Panc1 (cell line): ENCODE results near the gene KRTAP5-6. TPM values are rescaled to one million over a fixed set of nuclear protein-coding genes. Genes with fewer than 3 reads are reported as not detected.
A peak's percentile ranks its signal among the peaks of the same experiment; 100 is the strongest.

Experiments used
- ATAC-seq: fragments of 200-7000 bp; cut with Tn5 transposase; 2 replicates; pipeline ENCODE4 v1.9.1; 2020; ENCODE audit warnings: mild to moderate bottlenecking, moderate library complexity
- BruUV-seq: library from RNA; stranded (reverse); fragments of 400-500 nt; replicated peaks from 2 replicates; lab custom pipeline; 2021; lab: Mats Ljungman, UMichigan
- CTCF ChIA-PET: fragments of 300-600 bp; sonication (Branson Sonifier 250); formaldehyde crosslinking; loops from one replicate; lab custom pipeline; 2022; ENCODE audit warnings: antibody characterized with exemption; lab: Charles Lee
- POLR2A ChIA-PET: fragments of 300-600 bp; sonication (Branson Sonifier 250); formaldehyde crosslinking; loops from one replicate; lab custom pipeline; 2022; ENCODE audit warnings: antibody characterized with exemption; lab: Charles Lee
- DNase-seq: peaks from one replicate; pipeline ENCODE4 v3.0.0-alpha.2; 2010; ENCODE audit warnings: low read depth, low spot score
- H3K27ac ChIP-seq: 2 replicates; pipeline ENCODE4 v1.5.1; 2011; ENCODE audit warnings: mild to moderate bottlenecking, low read length, inconsistent platforms
- H3K27me3 ChIP-seq: fragments of 200-500 bp; sonication (Bioruptor generic); 2 replicates; pipeline ENCODE4 v1.6.0; 2014; ENCODE audit warnings: low read length, inconsistent platforms; ENCODE audit not compliant: control insufficient read depth, insufficient read depth
- H3K36me3 ChIP-seq: fragments of 200-500 bp; sonication (Bioruptor generic); 2 replicates; pipeline ENCODE4 v1.5.1; 2014; ENCODE audit warnings: inconsistent platforms, mild to moderate bottlenecking, low read length, moderate library complexity; ENCODE audit not compliant: control insufficient read depth, insufficient read depth
- H3K4me1 ChIP-seq: 2 replicates; pipeline ENCODE4 v1.5.1; 2011; ENCODE audit warnings: inconsistent platforms, mild to moderate bottlenecking, low read length, moderate library complexity; ENCODE audit not compliant: control insufficient read depth, insufficient read depth
- H3K4me3 ChIP-seq, 2 experiments: 2 replicates each; pipeline ENCODE4 v1.5.1; 2011 to 2012; ENCODE audit warnings: low read depth in 2 of 2, low read length in 2 of 2, mild to moderate bottlenecking in 2 of 2, inconsistent platforms in 1 of 2, moderate library complexity in 1 of 2
- H3K9me3 ChIP-seq: fragments of 200-500 bp; sonication (Bioruptor generic); 2 replicates; pipeline ENCODE4 v1.5.1; 2014; ENCODE audit warnings: low read depth, mild to moderate bottlenecking, inconsistent platforms, low read length, moderate library complexity; ENCODE audit not compliant: control insufficient read depth, insufficient read depth
- POLR2AphosphoS5 ChIP-seq: IDR thresholded peaks from 2 replicates; pipeline ENCODE4 v1.6.1; 2012; ENCODE audit warnings: mild to moderate bottlenecking, low read depth, low read length, moderate library complexity
- SIN3A ChIP-seq: IDR thresholded peaks from 2 replicates; pipeline ENCODE4 v1.6.1; 2012; ENCODE audit warnings: low read depth, mild to moderate bottlenecking, low read length, moderate library complexity, borderline replicate concordance; ENCODE audit not compliant: insufficient read depth
- TCF7L2 ChIP-seq: IDR thresholded peaks from 2 replicates; pipeline ENCODE4 v1.6.1; 2011; ENCODE audit warnings: mild to moderate bottlenecking, low read depth, low read length, inconsistent platforms
- in situ Hi-C: cut with HindIII; loops from 2 replicates; pipeline ENCODE4 v1.10.0; 2016; ENCODE audit warnings: low sequenced_read_pairs, low pct_unique_long_range_greater_than_20kb
- intact Hi-C: fragments of 100-400 bp; cut with micrococcal nuclease; formaldehyde crosslinking; loops from one replicate; pipeline ENCODE4 v1.10.0; 2022; ENCODE audit not compliant: unreplicated experiment
- total RNA-seq: library from RNA; stranded (reverse); gene quantifications from one replicate; pipeline ENCODE4 v1.2.1, GENCODE V29; 2021; ENCODE audit not compliant: unreplicated experiment
- TF ChIP-seq, protein P1 (sequence below): fragments of 450-650 bp; IDR thresholded peaks from 2 replicates; pipeline ENCODE4 v1.5.1; 2017; ENCODE audit warnings: mild to moderate bottlenecking
- TF ChIP-seq, protein P2 (sequence below), 2 experiments: IDR thresholded peaks; 2 replicates each; pipeline ENCODE4 v1.6.1; 2011 to 2012; ENCODE audit warnings: low read depth in 2 of 2, control low read depth in 1 of 2, low read length in 1 of 2, mild to moderate bottlenecking in 1 of 2, moderate library complexity in 1 of 2; ENCODE audit not compliant: insufficient read depth in 1 of 2

Gene KRTAP5-6
- total RNA-seq, 1 experiment from 2014 or later: not detected

GRCh38 chr11:1691026-1691877, 5.7 kb upstream of the KRTAP5-6 start:
- ChIA-PET POLR2A (interaction anchor here (0.6 to 1.0 kb wide), 2 partner anchors 459 to 465 kb away, joined by 3 read pairs; no protein-coding TSS in a partner anchor), CTCF (interaction anchor here (0.6 to 4.9 kb wide), 7 partner anchors 38 to 277 kb away, joined by 3 to 168 read pairs (median 5); partner anchors contain the start of gene SYT8)
- H3K27ac ChIP-seq: no peak overlapping the region
- H3K9me3 ChIP-seq: no peaks in the 10 kb centered on the region
- peaks cover 20% of the 10 kb centered on the region for H3K4me1 ChIP-seq
- no peaks in the 10 kb centered on the region for H3K27me3 ChIP-seq
- DNase-seq: no peak
- no peak for TF ChIP-seq POLR2AphosphoS5
- TF ChIP-seq, protein P1, sequence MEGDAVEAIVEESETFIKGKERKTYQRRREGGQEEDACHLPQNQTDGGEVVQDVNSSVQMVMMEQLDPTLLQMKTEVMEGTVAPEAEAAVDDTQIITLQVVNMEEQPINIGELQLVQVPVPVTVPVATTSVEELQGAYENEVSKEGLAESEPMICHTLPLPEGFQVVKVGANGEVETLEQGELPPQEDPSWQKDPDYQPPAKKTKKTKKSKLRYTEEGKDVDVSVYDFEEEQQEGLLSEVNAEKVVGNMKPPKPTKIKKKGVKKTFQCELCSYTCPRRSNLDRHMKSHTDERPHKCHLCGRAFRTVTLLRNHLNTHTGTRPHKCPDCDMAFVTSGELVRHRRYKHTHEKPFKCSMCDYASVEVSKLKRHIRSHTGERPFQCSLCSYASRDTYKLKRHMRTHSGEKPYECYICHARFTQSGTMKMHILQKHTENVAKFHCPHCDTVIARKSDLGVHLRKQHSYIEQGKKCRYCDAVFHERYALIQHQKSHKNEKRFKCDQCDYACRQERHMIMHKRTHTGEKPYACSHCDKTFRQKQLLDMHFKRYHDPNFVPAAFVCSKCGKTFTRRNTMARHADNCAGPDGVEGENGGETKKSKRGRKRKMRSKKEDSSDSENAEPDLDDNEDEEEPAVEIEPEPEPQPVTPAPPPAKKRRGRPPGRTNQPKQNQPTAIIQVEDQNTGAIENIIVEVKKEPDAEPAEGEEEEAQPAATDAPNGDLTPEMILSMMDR: peak; percentile 36; the same call in 1 of the 2 replicates
- no peak overlapping the region for H3K4me3 ChIP-seq
- no peak for ATAC-seq
- no TSS peak for BruUV-seq
- no peaks in the 10 kb centered on the region for H3K36me3 ChIP-seq
- intact Hi-C loops (loop anchor here (5.0 kb wide), 2 partner anchors 39 to 461 kb away; no protein-coding TSS in a partner anchor), in situ Hi-C loops (no loop called here)

GRCh38 chr11:1691878-1692707, 4.9 kb upstream of the KRTAP5-6 start:
- ChIA-PET POLR2A (interaction anchor here (0.6 to 1.0 kb wide), 2 partner anchors 459 to 465 kb away, joined by 3 read pairs; no protein-coding TSS in a partner anchor), CTCF (interaction anchor here (0.7 to 4.9 kb wide), 8 partner anchors 39 to 462 kb away, joined by 3 to 168 read pairs (median 4); partner anchors contain the start of gene SYT8)
- no peak overlapping the region for H3K27ac ChIP-seq
- no peaks in the 10 kb centered on the region for H3K9me3 ChIP-seq
- no peak for ATAC-seq
- H3K36me3 ChIP-seq: no peaks in the 10 kb centered on the region
- no TSS peak for BruUV-seq
- intact Hi-C loops: loop anchor here (2.0 to 5.0 kb wide), 3 partner anchors 40 to 460 kb away; no protein-coding TSS in a partner anchor
- in situ Hi-C loops: no loop called here
- no peak overlapping the region for H3K4me3 ChIP-seq
- TF ChIP-seq SIN3A (no peak), TCF7L2 (no peak), POLR2AphosphoS5 (no peak)
- TF ChIP-seq, protein P2, sequence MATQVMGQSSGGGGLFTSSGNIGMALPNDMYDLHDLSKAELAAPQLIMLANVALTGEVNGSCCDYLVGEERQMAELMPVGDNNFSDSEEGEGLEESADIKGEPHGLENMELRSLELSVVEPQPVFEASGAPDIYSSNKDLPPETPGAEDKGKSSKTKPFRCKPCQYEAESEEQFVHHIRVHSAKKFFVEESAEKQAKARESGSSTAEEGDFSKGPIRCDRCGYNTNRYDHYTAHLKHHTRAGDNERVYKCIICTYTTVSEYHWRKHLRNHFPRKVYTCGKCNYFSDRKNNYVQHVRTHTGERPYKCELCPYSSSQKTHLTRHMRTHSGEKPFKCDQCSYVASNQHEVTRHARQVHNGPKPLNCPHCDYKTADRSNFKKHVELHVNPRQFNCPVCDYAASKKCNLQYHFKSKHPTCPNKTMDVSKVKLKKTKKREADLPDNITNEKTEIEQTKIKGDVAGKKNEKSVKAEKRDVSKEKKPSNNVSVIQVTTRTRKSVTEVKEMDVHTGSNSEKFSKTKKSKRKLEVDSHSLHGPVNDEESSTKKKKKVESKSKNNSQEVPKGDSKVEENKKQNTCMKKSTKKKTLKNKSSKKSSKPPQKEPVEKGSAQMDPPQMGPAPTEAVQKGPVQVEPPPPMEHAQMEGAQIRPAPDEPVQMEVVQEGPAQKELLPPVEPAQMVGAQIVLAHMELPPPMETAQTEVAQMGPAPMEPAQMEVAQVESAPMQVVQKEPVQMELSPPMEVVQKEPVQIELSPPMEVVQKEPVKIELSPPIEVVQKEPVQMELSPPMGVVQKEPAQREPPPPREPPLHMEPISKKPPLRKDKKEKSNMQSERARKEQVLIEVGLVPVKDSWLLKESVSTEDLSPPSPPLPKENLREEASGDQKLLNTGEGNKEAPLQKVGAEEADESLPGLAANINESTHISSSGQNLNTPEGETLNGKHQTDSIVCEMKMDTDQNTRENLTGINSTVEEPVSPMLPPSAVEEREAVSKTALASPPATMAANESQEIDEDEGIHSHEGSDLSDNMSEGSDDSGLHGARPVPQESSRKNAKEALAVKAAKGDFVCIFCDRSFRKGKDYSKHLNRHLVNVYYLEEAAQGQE (IDR thresholded peaks at IDR 0.05; ENCODE audit: insufficient read depth in 1 of 2, low read depth in 2 of 2, low read length in 1 of 2): no peak
- TF ChIP-seq, protein P1: no peak
- no peak for DNase-seq
- no peaks in the 10 kb centered on the region for H3K27me3 ChIP-seq
- peaks cover 20% of the 10 kb centered on the region for H3K4me1 ChIP-seq
